GM19025 (cell line): ENCODE data around the gene MFSD2A.
A peak's percentile ranks its signal among the peaks of the same experiment; 100 is the strongest.
"Not testable (repeated sequence)": the region's sequence is repeated elsewhere in the genome, so short reads cannot be mapped to it uniquely, and the experiment has no call there.

Experiments
- ATAC-seq: cut with Tn5 transposase; IDR thresholded peaks from one replicate; pipeline ENCODE4 v1.9.1; 2021; ENCODE audit warnings: mild to moderate bottlenecking, low read depth, moderate library complexity; ENCODE audit not compliant: unreplicated experiment

The MFSD2A gene

DNA sequence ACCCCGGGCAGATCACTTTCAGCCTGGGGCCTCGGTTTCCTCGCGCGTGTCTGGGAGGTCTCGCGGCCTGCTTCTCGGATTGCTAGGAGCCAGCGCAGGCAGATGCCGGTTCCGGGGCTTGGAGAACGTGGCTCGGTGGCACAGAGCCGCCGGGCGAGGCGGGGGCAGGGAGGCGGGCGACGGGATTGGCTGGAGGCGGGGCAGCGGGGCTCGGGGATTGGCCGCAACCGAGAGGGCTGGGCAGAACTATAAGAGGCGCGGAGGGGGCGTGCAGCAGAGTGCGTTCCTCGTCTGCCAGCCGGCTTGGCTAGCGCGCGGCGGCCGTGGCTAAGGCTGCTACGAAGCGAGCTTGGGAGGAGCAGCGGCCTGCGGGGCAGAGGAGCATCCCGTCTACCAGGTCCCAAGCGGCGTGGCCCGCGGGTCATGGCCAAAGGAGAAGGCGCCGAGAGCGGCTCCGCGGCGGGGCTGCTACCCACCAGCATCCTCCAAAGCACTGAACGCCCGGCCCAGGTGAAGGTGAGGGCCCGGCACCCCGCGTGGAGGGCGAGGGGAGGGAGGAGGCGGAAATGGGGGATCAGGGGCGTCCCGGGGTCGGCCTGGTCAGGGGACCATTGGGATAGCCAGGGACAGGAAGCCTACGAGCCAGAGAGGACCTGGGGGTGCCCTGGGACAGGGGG lies at the start of gene MFSD2A:
Gene MFSD2A (plus strand): TSS at position 276 of the 677 bp plus-strand sequence. CDS start 148 bp downstream, at position 424.
- ATAC-seq = peak; percentile 73

DNA sequence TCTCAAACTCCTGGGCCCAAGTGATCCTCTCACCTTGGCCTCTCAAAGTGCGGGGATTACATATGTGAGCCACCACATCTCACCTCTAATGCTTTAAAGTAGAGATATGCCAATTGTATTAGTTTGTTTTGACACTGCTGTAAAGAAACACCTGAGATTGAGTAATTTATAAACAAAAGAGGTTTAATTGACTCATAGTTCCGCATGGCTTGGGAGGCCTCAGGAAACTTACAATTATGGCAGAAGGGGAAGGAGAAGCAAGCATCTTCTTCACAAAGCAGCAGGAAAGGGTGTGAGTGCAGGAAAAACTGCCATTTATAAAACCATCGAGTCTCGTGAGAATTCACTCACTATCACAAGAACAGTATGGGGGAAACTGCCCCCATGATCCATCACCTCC lies 49.8 kb upstream of the MFSD2A start:
- ATAC-seq = no peak

DNA sequence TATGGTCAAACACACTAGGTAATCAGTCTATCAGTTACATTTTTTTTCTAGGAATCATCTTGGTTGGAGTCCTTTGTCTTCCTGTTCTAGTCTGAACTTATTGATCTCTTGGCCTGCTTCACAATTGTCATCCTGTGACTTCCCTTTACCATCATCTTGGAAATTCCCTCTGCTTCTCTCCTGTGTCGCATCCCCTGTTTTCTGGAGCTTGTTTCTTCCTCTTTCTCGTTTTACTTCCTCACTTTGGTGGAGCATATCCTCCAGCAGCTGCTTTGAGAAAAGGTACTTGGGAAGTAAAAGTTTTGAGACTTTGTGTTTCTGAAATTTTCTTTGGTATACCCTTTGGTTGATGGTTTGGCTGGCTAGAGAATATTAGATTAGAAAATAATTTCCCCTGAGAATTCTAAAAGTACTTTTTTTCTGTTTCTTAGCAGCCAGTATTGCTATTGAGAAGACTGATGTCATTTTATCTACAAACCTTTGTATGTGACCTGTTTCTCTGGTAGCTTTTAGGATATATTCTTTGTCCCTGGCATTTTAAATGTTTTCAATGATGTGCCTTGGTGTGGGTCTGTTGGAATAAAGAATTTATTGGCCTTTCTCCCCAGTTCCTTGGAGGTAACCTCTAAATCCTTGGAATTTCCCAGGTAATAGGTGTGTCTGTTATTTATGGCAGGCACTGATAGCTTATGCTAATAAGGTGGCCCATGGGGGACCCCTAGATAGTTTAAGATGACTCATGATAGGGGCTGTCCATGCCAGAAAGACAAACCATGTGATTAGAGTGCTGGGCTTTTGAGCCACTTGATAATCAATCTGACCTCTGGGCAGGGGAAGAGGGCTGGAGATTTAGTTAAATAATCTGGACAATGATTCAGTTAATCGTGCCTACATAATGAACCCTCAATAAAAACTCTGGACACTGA lies 47.2 kb upstream of the MFSD2A start:
- no peak for ATAC-seq

DNA sequence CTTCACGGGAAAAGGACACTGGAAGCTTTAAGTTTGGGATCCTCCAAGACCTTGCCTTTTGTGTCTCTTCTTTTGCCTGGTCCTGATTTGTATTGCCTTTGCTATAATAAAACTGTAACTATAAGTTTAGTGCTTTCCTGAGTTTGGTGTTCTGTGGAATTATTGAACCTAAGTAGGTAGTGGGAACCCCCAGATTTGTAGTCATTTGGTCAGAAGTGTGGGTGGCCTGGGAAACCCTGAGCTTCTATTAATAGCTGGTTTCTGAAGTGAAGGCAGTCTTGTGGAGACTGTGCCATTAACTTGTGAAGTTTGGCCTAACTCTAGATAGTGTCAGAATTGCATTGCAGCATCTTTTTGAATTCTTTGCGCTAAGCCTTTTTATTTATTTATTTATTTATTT lies 46.4 kb upstream of the MFSD2A start:
- no peak for ATAC-seq

DNA sequence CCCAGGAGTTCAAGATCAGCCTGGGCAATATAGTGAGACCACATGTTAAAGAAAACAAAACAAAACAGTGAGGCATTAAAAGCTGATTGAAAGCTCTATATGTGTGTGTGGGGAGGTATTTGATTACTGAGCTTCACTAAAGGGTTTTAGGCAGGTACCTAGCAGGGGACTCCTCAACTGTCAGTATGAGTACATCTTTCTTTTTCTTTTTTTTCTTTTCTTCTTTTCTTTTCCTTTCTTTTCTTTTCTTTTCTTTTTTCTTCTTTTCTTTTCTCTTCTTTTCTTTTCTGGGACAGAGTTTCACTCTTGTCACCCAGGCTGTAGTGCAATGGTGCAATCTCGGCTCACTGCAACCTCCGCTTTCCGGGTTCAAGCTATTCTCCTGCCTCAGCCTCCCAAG lies 44.7 kb upstream of the MFSD2A start:
- ATAC-seq = no peak

DNA sequence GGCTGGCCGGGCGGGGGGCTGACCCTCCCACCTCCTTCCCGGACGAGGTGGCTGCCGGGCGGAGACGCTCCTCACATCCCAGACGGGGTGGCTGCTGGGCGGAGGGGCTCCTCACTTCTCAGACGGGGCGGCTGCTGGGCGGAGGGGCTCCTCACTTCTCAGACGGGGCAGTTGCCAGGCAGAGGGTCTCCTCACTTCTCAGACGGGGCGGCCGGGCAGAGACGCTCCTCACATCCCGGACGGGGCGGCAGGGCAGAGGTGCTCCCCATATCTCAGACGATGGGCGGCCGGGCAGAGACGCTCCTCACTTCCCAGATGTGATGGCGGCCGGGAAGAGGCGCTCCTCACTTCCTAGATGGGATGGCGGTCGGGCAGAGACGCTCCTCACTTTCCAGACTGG lies 41.8 kb upstream of the MFSD2A start:
- ATAC-seq = not testable (repeated sequence)

DNA sequence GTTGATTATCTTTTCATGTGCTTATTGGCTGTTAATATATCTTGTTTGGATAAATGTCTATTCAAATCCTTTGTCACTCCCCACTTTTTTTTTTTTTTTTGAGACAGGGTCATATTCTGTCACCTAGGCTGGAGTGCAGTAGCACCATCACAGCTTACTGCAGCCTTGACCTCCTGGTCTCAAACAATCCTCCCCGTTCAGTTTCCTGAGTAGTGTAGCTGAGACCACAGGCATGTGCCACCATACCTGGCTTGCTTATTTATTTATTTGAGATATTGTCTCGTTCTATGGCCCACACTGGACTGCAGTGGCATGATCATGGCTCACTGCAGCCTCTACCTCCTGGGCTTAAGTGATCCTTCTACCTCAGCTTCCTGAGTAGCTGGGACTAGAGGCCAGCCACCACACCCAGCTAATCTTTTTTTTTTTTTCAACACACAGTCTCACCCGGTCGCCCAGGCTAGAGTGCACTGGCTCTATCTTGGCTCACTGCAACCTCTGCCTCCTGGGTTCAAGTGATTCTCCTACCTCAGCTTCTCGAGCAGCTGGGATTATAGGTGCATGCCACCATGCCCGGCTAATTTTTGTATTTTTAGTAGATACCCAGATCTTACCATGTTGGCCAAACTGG lies 39.3 kb upstream of the MFSD2A start:
- ATAC-seq = no peak

DNA sequence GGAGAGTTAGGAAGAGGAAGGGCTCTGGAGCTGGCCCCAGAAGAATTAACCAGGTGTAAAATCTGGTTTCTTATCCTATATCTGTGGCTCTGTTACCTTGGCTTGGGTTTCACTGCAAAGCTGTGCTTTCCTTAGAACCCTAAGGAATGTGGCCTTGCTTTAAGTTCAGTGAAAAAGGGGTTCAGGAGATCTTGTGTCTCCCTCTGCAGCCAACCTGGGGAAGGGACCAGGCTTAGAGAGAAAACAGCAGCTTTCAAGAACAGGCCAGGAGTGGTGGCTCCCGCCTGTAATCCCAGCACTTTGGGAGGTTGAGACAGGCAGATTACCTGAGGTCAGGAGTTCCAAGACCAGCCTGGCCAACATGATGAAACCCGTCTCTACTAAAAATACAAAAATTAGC lies 37.1 kb upstream of the MFSD2A start:
- ATAC-seq = no peak

DNA sequence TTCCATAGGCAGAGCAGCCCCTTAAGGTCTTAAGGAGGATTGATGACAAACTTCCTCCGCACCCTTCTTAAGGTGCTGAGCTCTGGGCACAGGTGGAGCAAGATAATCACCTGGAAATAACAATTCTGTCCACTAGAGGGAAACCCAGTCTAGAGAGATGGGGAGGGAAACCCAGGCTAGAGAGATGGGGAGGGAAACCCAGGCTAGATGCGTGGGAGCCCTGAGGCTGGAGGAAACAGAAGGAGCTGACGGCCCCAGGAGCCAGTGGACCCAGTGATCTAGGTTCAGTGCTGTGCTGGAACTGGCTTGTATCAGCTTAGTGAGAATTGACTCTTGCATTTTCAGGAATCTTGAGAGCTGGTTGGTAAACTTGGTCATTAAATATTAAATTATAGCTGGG lies 35.4 kb upstream of the MFSD2A start:
- ATAC-seq = no peak

DNA sequence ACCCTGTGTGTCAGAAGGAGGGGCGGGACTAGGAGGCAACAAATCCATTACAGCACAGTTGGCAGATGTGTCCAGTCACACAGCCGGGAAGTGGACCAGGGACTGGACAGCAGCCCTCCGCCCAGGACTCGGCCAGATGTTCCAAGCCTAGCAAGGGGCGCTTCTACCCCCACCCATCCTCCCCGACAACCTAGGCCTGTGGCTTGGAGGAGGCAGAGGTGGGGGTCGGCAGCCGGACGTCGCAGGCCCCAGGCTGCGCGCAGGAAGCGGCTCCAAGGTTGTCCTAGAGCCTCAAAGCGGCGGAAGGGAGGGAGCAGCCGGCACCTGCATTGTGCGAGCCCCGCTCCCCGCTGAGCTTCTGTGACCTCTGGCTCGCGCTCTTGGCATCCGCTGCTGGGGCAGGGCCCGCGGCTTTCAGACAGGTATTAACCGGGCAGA lies 32.7 kb upstream of the MFSD2A start:
- ATAC-seq = no peak

DNA sequence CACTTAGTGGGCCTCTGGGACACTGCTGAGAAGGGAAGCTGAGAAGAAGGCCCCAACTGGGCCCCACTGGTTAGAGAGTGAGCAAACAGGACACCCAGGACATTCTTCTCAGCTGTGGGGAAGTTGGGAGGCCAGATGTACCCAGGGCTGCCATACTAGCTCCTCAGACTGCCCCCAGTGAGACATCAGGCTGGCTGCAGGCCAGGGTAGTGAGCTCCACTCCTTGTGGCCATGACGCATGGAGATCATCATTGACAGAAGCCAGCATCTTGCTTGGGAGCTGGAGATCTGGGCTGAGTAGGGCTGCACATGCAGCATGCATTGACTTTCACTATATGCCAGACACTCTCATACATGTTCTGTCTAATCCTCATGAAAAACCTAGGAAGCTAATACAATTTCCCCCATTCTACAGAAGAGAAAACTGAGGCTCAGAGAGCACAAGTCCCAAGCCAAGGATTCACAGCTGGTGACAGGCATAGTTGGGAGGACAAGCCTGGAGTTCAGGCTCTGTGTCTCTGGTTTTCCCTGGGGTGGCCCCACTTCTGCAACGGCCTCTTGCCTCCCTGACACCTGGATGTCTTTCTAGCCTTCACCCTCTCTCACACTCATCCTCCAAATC lies 29.1 kb upstream of the MFSD2A start:
- ATAC-seq = no peak

DNA sequence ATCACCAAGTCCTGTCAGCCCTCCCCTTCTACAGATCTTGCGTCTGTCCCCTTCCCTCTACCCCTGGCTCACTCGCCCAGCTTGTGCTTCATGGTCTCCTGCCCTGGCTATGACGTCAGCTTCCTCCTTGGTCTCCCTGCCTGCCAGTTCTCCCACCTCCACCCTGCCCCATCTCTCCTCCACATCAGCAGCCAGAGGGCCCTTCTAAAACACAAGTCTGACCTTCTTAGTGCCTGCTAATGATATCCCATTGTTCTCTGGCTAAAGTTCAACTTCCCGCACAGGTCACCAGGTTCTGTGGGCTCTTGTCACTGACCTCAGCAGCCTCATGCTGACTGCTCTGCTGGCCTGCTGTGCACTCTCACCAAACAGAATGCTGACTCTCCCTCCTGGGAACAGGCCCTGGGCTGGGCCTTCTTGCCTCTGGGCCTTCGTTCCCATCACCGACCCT lies 28.6 kb upstream of the MFSD2A start:
- ATAC-seq = no peak

DNA sequence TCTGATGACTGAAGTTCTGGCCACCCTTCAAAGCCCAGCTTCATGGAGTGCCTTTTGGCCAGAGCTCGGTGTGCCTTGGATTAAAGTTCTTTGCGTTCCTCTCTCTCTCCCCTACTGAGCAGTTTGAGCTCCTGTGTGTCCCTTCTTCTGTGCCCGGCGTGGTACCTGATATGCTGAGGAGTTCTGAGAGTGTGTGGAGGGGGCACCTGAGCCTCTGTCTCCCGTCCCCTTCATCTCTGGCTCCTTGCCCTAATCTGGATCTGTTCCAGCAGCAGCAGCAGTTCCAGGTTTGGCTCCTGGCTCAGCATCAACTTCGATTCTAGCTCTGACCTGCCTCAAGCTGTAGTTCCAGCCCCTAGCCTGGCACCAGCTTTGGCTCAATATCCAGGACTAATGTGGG lies 28.1 kb upstream of the MFSD2A start:
- ATAC-seq = no peak

DNA sequence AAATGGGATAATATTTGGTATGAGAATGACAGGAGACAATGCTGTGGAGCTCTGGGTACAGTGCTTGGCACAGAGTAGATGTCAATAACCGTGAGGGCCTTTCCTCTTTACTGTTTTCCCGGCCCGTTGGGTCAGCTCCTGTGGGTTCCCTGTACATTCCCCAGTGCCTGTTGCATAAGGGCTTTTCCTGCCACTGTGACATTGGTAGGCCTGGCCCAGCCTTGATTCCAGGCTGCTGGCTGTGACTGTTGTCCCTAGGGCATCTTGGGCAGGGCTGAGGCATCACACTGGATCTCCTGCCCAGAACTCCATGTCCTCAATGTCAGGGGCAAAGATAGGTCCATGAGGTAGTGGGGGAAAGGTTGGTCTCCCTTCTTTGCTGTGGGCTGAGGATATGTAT lies 27.4 kb upstream of the MFSD2A start:
- ATAC-seq = no peak

DNA sequence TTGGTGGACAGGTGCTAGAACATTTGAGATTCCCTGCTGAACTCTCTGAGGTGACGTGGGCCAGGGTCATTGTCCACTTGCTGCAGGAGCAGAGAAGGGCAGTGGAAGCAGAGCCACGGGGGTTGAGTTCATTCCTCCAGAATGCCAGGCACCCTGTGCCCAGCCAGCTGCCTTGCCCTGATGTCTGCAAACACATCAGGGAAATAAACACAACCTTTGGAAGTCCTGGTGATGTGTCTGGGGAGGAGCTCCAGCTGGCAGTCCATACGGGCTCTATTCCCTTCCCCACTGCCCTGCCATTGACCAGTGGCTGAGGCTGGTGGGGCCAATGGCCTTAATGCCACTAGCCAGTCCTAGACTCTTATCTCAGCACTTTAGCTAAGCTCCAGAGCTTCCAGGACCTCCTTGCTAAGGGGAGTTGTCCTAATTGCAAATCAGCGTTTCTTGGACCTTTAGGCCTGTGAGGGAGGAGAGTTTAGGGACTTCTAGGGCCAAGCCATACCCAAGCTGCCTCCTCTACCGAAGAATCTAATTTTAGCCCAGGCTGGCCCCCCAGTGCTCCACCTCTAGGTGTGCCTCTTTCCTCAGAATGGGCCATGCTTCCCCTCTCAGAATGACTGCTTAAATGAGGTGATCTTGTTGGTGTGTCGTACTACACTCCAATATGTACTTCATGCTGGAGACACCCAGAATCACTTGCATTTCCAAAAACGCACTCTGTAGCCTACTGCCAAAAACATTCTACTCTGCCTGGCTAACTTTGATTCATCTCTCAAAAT lies 25.9 kb upstream of the MFSD2A start:
- ATAC-seq = no peak

DNA sequence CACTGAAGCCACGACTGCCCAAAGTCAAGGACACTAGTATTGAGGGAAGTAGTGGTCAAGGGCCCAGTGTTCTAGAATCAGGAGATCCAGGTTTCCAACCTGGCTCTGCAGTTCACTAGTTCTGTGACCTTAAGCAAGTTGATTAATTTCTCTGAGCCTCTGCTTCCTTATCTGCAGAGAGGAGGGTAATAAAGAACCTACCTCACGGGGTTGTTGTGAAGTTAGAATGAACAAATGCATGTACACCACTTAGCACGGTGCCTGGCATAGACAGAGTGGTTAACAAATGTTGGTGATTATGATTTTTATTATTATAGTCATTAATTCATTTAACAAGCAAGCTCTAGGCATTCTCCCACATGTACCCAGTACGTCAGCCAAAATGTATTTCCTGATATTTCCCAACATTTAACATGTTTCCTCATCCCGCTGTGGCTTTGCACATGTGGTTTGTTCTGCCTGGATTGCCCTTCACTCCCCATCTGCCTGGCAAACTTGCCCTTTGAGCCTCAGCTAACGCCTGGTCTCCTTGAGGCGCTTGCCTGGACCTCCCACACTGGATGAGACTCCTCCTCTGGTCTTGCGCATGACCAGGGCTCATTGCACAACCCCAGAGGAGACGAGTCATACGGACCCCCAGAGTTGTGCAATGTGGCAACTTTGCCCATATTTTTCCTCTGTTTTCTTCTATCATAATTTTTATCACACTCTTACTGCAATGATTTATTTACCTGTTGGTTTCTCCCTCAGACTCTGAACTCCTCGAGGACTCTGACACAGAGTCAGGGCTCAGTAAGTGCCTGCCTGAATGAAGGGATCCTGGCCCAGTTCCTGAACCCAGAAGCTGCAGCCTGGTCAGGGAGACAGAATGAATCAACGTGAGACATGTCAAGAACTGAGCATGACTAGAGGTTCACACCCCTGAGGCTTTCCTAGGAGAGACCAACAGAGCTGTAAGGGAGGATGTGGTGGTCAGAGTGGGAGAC lies 20.7 kb upstream of the MFSD2A start:
- ATAC-seq = no peak

DNA sequence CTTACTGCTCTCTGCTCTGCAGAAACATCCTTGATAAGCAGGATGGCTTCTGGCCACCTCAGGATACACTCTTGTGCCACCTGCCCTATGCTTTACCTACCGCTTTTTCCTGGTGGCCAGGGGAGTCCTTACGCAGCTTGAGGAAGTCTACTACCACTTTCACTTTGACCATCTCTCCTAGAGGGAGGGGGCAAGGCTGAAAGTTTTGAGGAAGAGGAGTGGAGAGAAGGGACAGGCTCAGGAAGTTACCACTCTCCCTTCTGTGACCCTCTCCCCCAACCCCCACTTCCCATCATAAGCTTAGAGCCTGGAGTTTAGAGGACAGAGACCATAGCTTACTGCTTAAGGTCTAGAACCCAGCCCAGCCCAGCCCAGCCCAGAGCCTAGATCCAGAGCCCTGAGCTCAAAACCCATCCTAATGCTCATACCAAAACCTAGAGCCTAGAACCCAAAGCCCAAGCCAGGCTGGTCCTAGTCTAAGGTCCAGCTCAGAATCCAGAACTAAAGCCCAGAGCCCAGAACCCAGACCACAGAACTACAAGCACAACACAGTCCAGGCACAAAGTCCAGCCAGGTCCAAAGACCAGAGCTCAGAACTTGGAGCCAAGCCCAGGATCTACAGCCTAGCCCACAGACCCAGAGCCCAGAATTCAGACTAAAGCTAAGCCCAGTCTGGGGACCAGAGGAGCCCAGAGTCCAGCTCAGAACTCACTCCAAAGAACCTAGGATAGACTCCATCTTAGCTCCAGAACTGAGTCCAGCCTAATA lies 18.0 kb upstream of the MFSD2A start:
- no peak for ATAC-seq

DNA sequence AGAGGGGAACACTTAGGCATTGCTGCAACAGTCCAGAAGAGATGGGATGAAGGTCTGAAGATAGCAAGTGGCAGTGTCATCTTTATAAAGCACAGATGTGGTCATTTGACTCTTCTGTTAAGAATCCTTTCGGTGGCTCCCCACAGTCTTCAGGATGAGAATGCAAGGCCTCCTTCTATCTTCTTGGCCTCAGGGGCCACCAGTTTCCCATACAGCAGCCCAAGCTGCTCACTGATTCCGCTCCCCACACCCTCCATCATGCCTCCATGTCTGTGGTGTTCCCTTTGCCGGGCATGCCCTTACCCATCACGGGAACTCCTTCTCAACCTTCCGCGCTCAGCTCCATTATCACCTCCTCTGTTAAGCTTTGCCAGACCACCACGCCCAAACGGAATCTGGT lies 16.1 kb upstream of the MFSD2A start:
- no peak for ATAC-seq
